ENCODE results near the gene FEM1B. TPM values are rescaled to one million over a fixed set of nuclear protein-coding genes. Genes with fewer than 3 reads are reported as not detected.
A peak's percentile ranks its signal among the peaks of the same experiment; 100 is the strongest.

Gene FEM1B
- total and polyA plus RNA-seq, 2 donors, result 32.4 to 103 TPM

- no peak overlapping the region for H3K27ac ChIP-seq (ENCODE audit: low read depth)
- peaks cover 2% of the 10 kb centered on the region for H3K4me1 ChIP-seq (ENCODE audit: insufficient read depth)
- no peak overlapping the region for H3K4me3 ChIP-seq (ENCODE audit: low read depth, low read length)
- no peaks in the 10 kb centered on the region for H3K36me3 ChIP-seq (ENCODE audit: insufficient read depth)
- WGBS, result 21% methylated on average over 3 of the region's 3 CpGs
- no peak for DNase-seq (ENCODE audit: extremely low spot score)
Measured at GRCh38 chr15:68268405-68268804, 9.1 kb upstream of the FEM1B start.

- H3K27ac ChIP-seq (ENCODE audit: low read depth), result peak overlapping the region; percentile 4
- 34% methylated on average over 11 of the region's 11 CpGs for whole genome bisulfite sequencing
- no peaks in the 10 kb centered on the region for H3K36me3 ChIP-seq (ENCODE audit: insufficient read depth)
- no peak overlapping the region for H3K4me3 ChIP-seq (ENCODE audit: low read depth, low read length)
- peak; percentile 66 for DNase-seq (ENCODE audit: extremely low spot score)
- H3K4me1 ChIP-seq (ENCODE audit: insufficient read depth), result peaks cover 5% of the 10 kb centered on the region
Measured at GRCh38 chr15:68271854-68272471, 5.6 kb upstream of the FEM1B start.

- Histone ChIP-seq H3K27ac (ENCODE audit: low read depth) (peak overlapping the region; percentile 64), H3K36me3 (ENCODE audit: insufficient read depth) (no peaks in the 10 kb centered on the region), H3K4me3 (ENCODE audit: low read depth, low read length) (no peak overlapping the region), H3K4me1 (ENCODE audit: insufficient read depth) (peaks cover 5% of the 10 kb centered on the region)
- 58% methylated on average over 1 of the region's 1 CpG for whole genome bisulfite sequencing
- no peak for DNase-seq (ENCODE audit: extremely low spot score)
Measured at GRCh38 chr15:68272721-68273271, 4.7 kb upstream of the FEM1B start.

GRCh38 chr15:68274201-68274848 lies 3.2 kb upstream of the FEM1B start:
- Histone ChIP-seq H3K27ac (ENCODE audit: low read depth) (peak overlapping the region; percentile 38), H3K36me3 (ENCODE audit: insufficient read depth) (no peaks in the 10 kb centered on the region), H3K4me1 (ENCODE audit: insufficient read depth) (peaks cover 5% of the 10 kb centered on the region), H3K4me3 (ENCODE audit: low read depth, low read length) (no peak overlapping the region)
- DNase-seq (ENCODE audit: extremely low spot score), result no peak
- WGBS, result 79% methylated on average over 5 of the region's 5 CpGs

GRCh38 chr15:68275165-68275746 lies 2.3 kb upstream of the FEM1B start:
- H3K4me1 ChIP-seq (ENCODE audit: insufficient read depth), result peaks cover 5% of the 10 kb centered on the region
- WGBS, result 67% methylated on average over 3 of the region's 3 CpGs
- peak overlapping the region; percentile 98 for H3K27ac ChIP-seq (ENCODE audit: low read depth)
- no peak overlapping the region for H3K4me3 ChIP-seq (ENCODE audit: low read depth, low read length)
- H3K36me3 ChIP-seq (ENCODE audit: insufficient read depth), result no peaks in the 10 kb centered on the region
- DNase-seq (ENCODE audit: extremely low spot score), result no peak

GRCh38 chr15:68276668-68277067 lies 877 bp upstream of the FEM1B start:
- 25% methylated on average over 3 of the region's 3 CpGs for WGBS
- no peaks in the 10 kb centered on the region for H3K36me3 ChIP-seq (ENCODE audit: insufficient read depth)
- H3K4me1 ChIP-seq (ENCODE audit: insufficient read depth), result peaks cover 4% of the 10 kb centered on the region
- H3K27ac ChIP-seq (ENCODE audit: low read depth), result peak overlapping the region; percentile 98
- DNase-seq (ENCODE audit: extremely low spot score), result no peak
- H3K4me3 ChIP-seq (ENCODE audit: low read depth, low read length), result peak overlapping the region; percentile 84

- no peak for DNase-seq (ENCODE audit: extremely low spot score)
- H3K36me3 ChIP-seq (ENCODE audit: insufficient read depth), result no peaks in the 10 kb centered on the region
- H3K4me3 ChIP-seq (ENCODE audit: low read depth, low read length), result peak overlapping the region; percentile 84
- under 1% methylated on average over 25 of the region's 25 CpGs for WGBS
- H3K27ac ChIP-seq (ENCODE audit: low read depth), result peak overlapping the region; percentile 98
- peaks cover 4% of the 10 kb centered on the region for H3K4me1 ChIP-seq (ENCODE audit: insufficient read depth)
Measured at GRCh38 chr15:68277131-68277602, 378 bp upstream of the FEM1B start.

- no peak for DNase-seq (ENCODE audit: extremely low spot score)
- peak overlapping the region; percentile 98 for H3K27ac ChIP-seq (ENCODE audit: low read depth)
- peak overlapping the region; percentile 84 for H3K4me3 ChIP-seq (ENCODE audit: low read depth, low read length)
- WGBS, result 0% methylated on average over 22 of the region's 22 CpGs
- H3K36me3 ChIP-seq (ENCODE audit: insufficient read depth), result no peaks in the 10 kb centered on the region
- H3K4me1 ChIP-seq (ENCODE audit: insufficient read depth), result peaks cover 4% of the 10 kb centered on the region
Measured at GRCh38 chr15:68278345-68278594, 725 bp downstream of the FEM1B start.

- WGBS, result under 1% methylated on average over 23 of the region's 23 CpGs
- peak overlapping the region; percentile 84 for H3K4me3 ChIP-seq (ENCODE audit: low read depth, low read length)
- peaks cover 4% of the 10 kb centered on the region for H3K4me1 ChIP-seq (ENCODE audit: insufficient read depth)
- peak overlapping the region; percentile 98 for H3K27ac ChIP-seq (ENCODE audit: low read depth)
- no peaks in the 10 kb centered on the region for H3K36me3 ChIP-seq (ENCODE audit: insufficient read depth)
- DNase-seq (ENCODE audit: extremely low spot score), result no peak
Measured at GRCh38 chr15:68278595-68279405, 1.3 kb downstream of the FEM1B start.

- no peak overlapping the region for H3K27ac ChIP-seq (ENCODE audit: low read depth)
- no peak for DNase-seq (ENCODE audit: extremely low spot score)
- H3K4me3 ChIP-seq (ENCODE audit: low read depth, low read length), result peak overlapping the region; percentile 84
- H3K4me1 ChIP-seq (ENCODE audit: insufficient read depth), result peaks cover 4% of the 10 kb centered on the region
- no peaks in the 10 kb centered on the region for H3K36me3 ChIP-seq (ENCODE audit: insufficient read depth)
- 32% methylated on average over 11 of the region's 11 CpGs for WGBS
Measured at GRCh38 chr15:68279779-68280753, 2.5 kb downstream of the FEM1B start.

- WGBS, result 25% methylated on average over 1 of the region's 1 CpG
- H3K4me1 ChIP-seq (ENCODE audit: insufficient read depth), result peaks cover 4% of the 10 kb centered on the region
- H3K4me3 ChIP-seq (ENCODE audit: low read depth, low read length), result peak overlapping the region; percentile 6
- no peak overlapping the region for H3K27ac ChIP-seq (ENCODE audit: low read depth)
- no peaks in the 10 kb centered on the region for H3K36me3 ChIP-seq (ENCODE audit: insufficient read depth)
- DNase-seq (ENCODE audit: extremely low spot score), result no peak
Measured at GRCh38 chr15:68281008-68281407, 3.5 kb downstream of the FEM1B start.

GRCh38 chr15:68283401-68283800 lies 5.9 kb downstream of the FEM1B start:
- Histone ChIP-seq H3K27ac (ENCODE audit: low read depth) (no peak overlapping the region), H3K4me3 (ENCODE audit: low read depth, low read length) (no peak overlapping the region), H3K36me3 (ENCODE audit: insufficient read depth) (no peaks in the 10 kb centered on the region), H3K4me1 (ENCODE audit: insufficient read depth) (peaks cover 1% of the 10 kb centered on the region)
- 75% methylated on average over 2 of the region's 2 CpGs for WGBS
- no peak for DNase-seq (ENCODE audit: extremely low spot score)

Data from urinary bladder (tissue), 4 donors.